PC-3 (cell line): Measurements from ENCODE around the gene LRRN4. TPM values are rescaled to one million over a fixed set of nuclear protein-coding genes. Genes with fewer than 3 reads are reported as not detected.

Experiments used
- ATAC-seq: fragments of 200-7000 bp; cut with Tn5 transposase; 2 replicates; pipeline ENCODE4 v1.9.1; 2020; ENCODE audit warnings: mild to moderate bottlenecking, moderate library complexity
- BruUV-seq: library from RNA; stranded (reverse); fragments of 400-500 nt; replicated peaks from 2 replicates; lab custom pipeline; 2021; lab: Mats Ljungman, UMichigan
- CTCF ChIA-PET: fragments of 300-600 bp; sonication (Branson Sonifier 250); formaldehyde crosslinking; loops from one replicate; lab custom pipeline; 2022; ENCODE audit warnings: antibody characterized with exemption; lab: Charles Lee
- POLR2A ChIA-PET: fragments of 300-600 bp; sonication (Branson Sonifier 250); formaldehyde crosslinking; loops from one replicate; lab custom pipeline; 2022; ENCODE audit warnings: antibody characterized with exemption; ENCODE audit not compliant: unreplicated experiment; lab: Charles Lee
- DNase-seq: peaks from one replicate; pipeline ENCODE4 v3.0.0-alpha.2; 2015
- H2AFZ ChIP-seq: fragments of 300-600 bp; sonication (generic); 2 replicates; pipeline ENCODE4 v1.6.0; 2016; ENCODE audit warnings: antibody characterized with exemption, low read length
- H3F3A ChIP-seq: fragments of 300-600 bp; sonication (generic); one replicate; pipeline ENCODE4 v1.6.0; 2017; ENCODE audit warnings: antibody characterized with exemption, low read length, control low read depth, mild to moderate bottlenecking; ENCODE audit not compliant: unreplicated experiment
- H3K27ac ChIP-seq: fragments of 300-600 bp; sonication (generic); 2 replicates; pipeline ENCODE4 v1.5.1; 2016; ENCODE audit warnings: mild to moderate bottlenecking, low read length
- H3K27me3 ChIP-seq: fragments of 300-600 bp; sonication (generic); 2 replicates; pipeline ENCODE4 v1.6.1; 2016; ENCODE audit warnings: low read length, mixed read lengths
- H3K36me3 ChIP-seq: fragments of 300-600 bp; sonication (generic); 2 replicates; pipeline ENCODE4 v1.6.1; 2016; ENCODE audit warnings: low read depth, mixed run types, low read length, mixed read lengths
- H3K4me1 ChIP-seq: fragments of 300-600 bp; sonication (generic); 2 replicates; pipeline ENCODE4 v1.5.1; 2016; ENCODE audit warnings: low read length; ENCODE audit not compliant: insufficient read depth
- H3K4me2 ChIP-seq: fragments of 300-600 bp; sonication (generic); 2 replicates; pipeline ENCODE4 v1.6.0; 2016; ENCODE audit warnings: low read length
- H3K4me3 ChIP-seq: fragments of 300-600 bp; sonication (generic); 2 replicates; pipeline ENCODE4 v1.5.1; 2016; ENCODE audit warnings: mild to moderate bottlenecking, low read length, mixed read lengths
- H3K79me2 ChIP-seq: fragments of 300-600 bp; sonication (generic); 2 replicates; pipeline ENCODE4 v1.6.1; 2017; ENCODE audit warnings: low read length, mixed read lengths
- H3K9ac ChIP-seq: fragments of 300-600 bp; sonication (generic); 2 replicates; pipeline ENCODE4 v1.6.0; 2016; ENCODE audit warnings: mild to moderate bottlenecking, low read length
- H3K9me2 ChIP-seq: fragments of 300-600 bp; sonication (generic); replicated peaks from 2 replicates; pipeline ENCODE4 v1.6.1; 2016; ENCODE audit warnings: mixed run types, low read length, mixed read lengths
- H3K9me3 ChIP-seq: fragments of 300-600 bp; sonication (generic); 2 replicates; pipeline ENCODE4 v1.6.1; 2016; ENCODE audit warnings: low read length, mixed read lengths
- H4K20me1 ChIP-seq: fragments of 300-600 bp; sonication (generic); 2 replicates; pipeline ENCODE4 v1.6.1; 2016; ENCODE audit warnings: low read length, mixed read lengths
- CTCF ChIP-seq: fragments of 300-600 bp; sonication (generic); conservative IDR thresholded peaks from 2 replicates; pipeline ENCODE4 v1.5.1; 2017; ENCODE audit warnings: antibody characterized with exemption, low read depth, mild to moderate bottlenecking, low read length
- EZH2 ChIP-seq: fragments of 300-600 bp; sonication (generic); IDR thresholded peaks from one replicate; pipeline ENCODE4 v1.6.1; 2017; ENCODE audit warnings: antibody characterized with exemption, mild to moderate bottlenecking, low read length; ENCODE audit not compliant: unreplicated experiment
- EZH2phosphoT487 ChIP-seq: fragments of 300-600 bp; sonication (generic); IDR thresholded peaks from 2 replicates; pipeline ENCODE4 v1.6.1; 2018; ENCODE audit warnings: mild to moderate bottlenecking, antibody characterized with exemption, low read length, borderline replicate concordance
- intact Hi-C: fragments of 100-400 bp; cut with micrococcal nuclease; formaldehyde crosslinking; loops from 2 replicates; pipeline ENCODE4 v1.9.0; 2023
- total RNA-seq: library from RNA; depleted of rRNA; stranded (reverse); fragments of >200 nt; gene quantifications from 2 replicates; pipeline ENCODE4 v1.2.3, GENCODE V29; 2014

Gene LRRN4
- total RNA-seq, 1 experiment from 2014 or later, result 0.44 TPM

GRCh38 chr20:6081236-6081635, 27.4 kb upstream of the LRRN4 start:
- ATAC-seq (peak; percentile 54), DNase-seq (peak; percentile 23)
- Histone ChIP-seq H3F3A (no peaks in the 10 kb centered on the region), H3K4me1 (no peaks in the 10 kb centered on the region), H4K20me1 (no peaks in the 10 kb centered on the region), H3K4me2 (no peak overlapping the region), H3K4me3 (no peak overlapping the region), H3K9me3 (no peaks in the 10 kb centered on the region), H3K27me3 (no peaks in the 10 kb centered on the region), H2AFZ (no peak overlapping the region), H3K36me3 (peaks cover 82% of the 10 kb centered on the region), H3K27ac (no peak overlapping the region), H3K9me2 (no peaks in the 10 kb centered on the region), H3K9ac (no peak overlapping the region), H3K79me2 (no peaks in the 10 kb centered on the region)
- TF ChIP-seq CTCF (no peak), EZH2 (no peak), EZH2phosphoT487 (no peak)
- POLR2A ChIA-PET, result no interaction called here
- no TSS peak for BruUV-seq
- CTCF ChIA-PET, result no interaction called here
- intact Hi-C loops, result no loop called here

GRCh38 chr20:6079016-6079415, 25.2 kb upstream of the LRRN4 start:
- no peak for ATAC-seq
- POLR2A ChIA-PET, result no interaction called here

More at GRCh38 chr20:6079016-6079415, 25.2 kb upstream of the LRRN4 start:
- no peak overlapping the region for H3K4me2 ChIP-seq
- CTCF ChIA-PET, result no interaction called here
- BruUV-seq, result no TSS peak
- H3K27ac ChIP-seq, result no peak overlapping the region
- H3K79me2 ChIP-seq, result no peaks in the 10 kb centered on the region
- no peak overlapping the region for H3K4me3 ChIP-seq
- TF ChIP-seq EZH2phosphoT487, result no peak
- TF ChIP-seq CTCF, result no peak
- no peak overlapping the region for H2AFZ ChIP-seq
- intact Hi-C loops, result loop anchor here (5.0 kb wide), 1 partner anchor 127 kb away; the partner anchor contains the start of genes MCM8 and TRMT6
- no peaks in the 10 kb centered on the region for H3F3A ChIP-seq
- H3K9me2 ChIP-seq, result no peaks in the 10 kb centered on the region
- no peaks in the 10 kb centered on the region for H4K20me1 ChIP-seq
- H3K4me1 ChIP-seq, result no peaks in the 10 kb centered on the region
- no peak for DNase-seq
- H3K9ac ChIP-seq, result no peak overlapping the region
- no peaks in the 10 kb centered on the region for H3K9me3 ChIP-seq
- H3K36me3 ChIP-seq, result peaks cover 80% of the 10 kb centered on the region
- H3K27me3 ChIP-seq, result no peaks in the 10 kb centered on the region
